ENCODE results near the gene ZSWIM5.

The ZSWIM5 gene

GRCh38 chr1:45038661-45039364 is 167.6 kb downstream of the ZSWIM5 start:
- H3K27ac ChIP-seq (replicated peaks): no peak overlapping the region
- no peak overlapping the region for H3K4me3 ChIP-seq (replicated peaks; ENCODE audit: insufficient read depth, low read length)
- H3K27me3 ChIP-seq (ENCODE audit: insufficient read depth, poor library complexity, severe bottlenecking): no peaks in the 10 kb centered on the region
- DNase-seq (ENCODE audit: low read depth in 1 of 2, low spot score in 1 of 2): no peak
- TF ChIP-seq GABPA (IDR thresholded peaks at IDR 0.05; ENCODE audit: low read depth): no peak
- no peak for TF ChIP-seq REST (IDR thresholded peaks at IDR 0.05; ENCODE audit: insufficient replicate concordance, low read depth)
- TF ChIP-seq SPI1 (IDR thresholded peaks at IDR 0.05; ENCODE audit: borderline replicate concordance, low read depth): no peak
- TF ChIP-seq POLR2AphosphoS5 (IDR thresholded peaks at IDR 0.05; ENCODE audit: low read depth): no peak
- no peak for TF ChIP-seq CTCF (IDR thresholded peaks at IDR 0.05; ENCODE audit: insufficient read depth, low read length)

GRCh38 chr1:45038240-45038639 is 168.2 kb downstream of the ZSWIM5 start:
- TF ChIP-seq REST (IDR thresholded peaks at IDR 0.05; ENCODE audit: insufficient replicate concordance, low read depth) (no peak), CTCF (IDR thresholded peaks at IDR 0.05; ENCODE audit: insufficient read depth, low read length) (no peak), GABPA (IDR thresholded peaks at IDR 0.05; ENCODE audit: low read depth) (no peak), POLR2AphosphoS5 (IDR thresholded peaks at IDR 0.05; ENCODE audit: low read depth) (no peak), SPI1 (IDR thresholded peaks at IDR 0.05; ENCODE audit: borderline replicate concordance, low read depth) (no peak)
- Histone ChIP-seq H3K4me3 (replicated peaks; ENCODE audit: insufficient read depth, low read length) (no peak overlapping the region), H3K27ac (replicated peaks) (no peak overlapping the region), H3K27me3 (ENCODE audit: insufficient read depth, poor library complexity, severe bottlenecking) (no peaks in the 10 kb centered on the region)
- no peak for DNase-seq (ENCODE audit: low read depth in 1 of 2, low spot score in 1 of 2)

- TF ChIP-seq POLR2AphosphoS5 (IDR thresholded peaks at IDR 0.05; ENCODE audit: low read depth): no peak
- TF ChIP-seq SPI1 (IDR thresholded peaks at IDR 0.05; ENCODE audit: borderline replicate concordance, low read depth): no peak
- no peak for TF ChIP-seq REST (IDR thresholded peaks at IDR 0.05; ENCODE audit: insufficient replicate concordance, low read depth)
- TF ChIP-seq CTCF (IDR thresholded peaks at IDR 0.05; ENCODE audit: insufficient read depth, low read length): no peak
- TF ChIP-seq GABPA (IDR thresholded peaks at IDR 0.05; ENCODE audit: low read depth): no peak
- no peak for DNase-seq (ENCODE audit: low read depth in 1 of 2, low spot score in 1 of 2)
- Histone ChIP-seq H3K27me3 (ENCODE audit: insufficient read depth, poor library complexity, severe bottlenecking) (no peaks in the 10 kb centered on the region), H3K4me3 (replicated peaks; ENCODE audit: insufficient read depth, low read length) (no peak overlapping the region), H3K27ac (replicated peaks) (no peak overlapping the region)
Observed at GRCh38 chr1:45037456-45037855, 168.9 kb downstream of the ZSWIM5 start.
